ENCODE measurements around the gene ZNF397.

DNA sequence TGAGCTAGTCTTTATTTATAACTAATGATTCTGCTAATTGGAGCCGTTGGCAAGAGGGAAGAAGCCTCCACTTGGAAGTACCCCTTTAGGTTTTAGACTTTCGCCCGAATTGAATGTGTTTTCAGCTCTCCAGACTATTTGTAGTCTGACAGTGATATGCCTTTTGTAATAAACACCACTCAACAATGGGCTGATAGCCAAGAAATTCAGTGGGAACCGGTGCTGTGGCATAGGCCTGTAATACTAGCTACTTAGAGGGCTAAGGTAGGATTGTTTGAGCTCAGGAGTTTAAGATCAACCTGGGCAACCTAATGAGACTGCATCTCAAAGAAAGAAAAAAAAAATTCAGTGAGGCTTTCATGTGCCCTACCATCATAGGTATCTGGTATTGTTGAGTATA is 62.8 kb downstream of the ZNF397 start:
- TF ChIP-seq, protein P1, sequence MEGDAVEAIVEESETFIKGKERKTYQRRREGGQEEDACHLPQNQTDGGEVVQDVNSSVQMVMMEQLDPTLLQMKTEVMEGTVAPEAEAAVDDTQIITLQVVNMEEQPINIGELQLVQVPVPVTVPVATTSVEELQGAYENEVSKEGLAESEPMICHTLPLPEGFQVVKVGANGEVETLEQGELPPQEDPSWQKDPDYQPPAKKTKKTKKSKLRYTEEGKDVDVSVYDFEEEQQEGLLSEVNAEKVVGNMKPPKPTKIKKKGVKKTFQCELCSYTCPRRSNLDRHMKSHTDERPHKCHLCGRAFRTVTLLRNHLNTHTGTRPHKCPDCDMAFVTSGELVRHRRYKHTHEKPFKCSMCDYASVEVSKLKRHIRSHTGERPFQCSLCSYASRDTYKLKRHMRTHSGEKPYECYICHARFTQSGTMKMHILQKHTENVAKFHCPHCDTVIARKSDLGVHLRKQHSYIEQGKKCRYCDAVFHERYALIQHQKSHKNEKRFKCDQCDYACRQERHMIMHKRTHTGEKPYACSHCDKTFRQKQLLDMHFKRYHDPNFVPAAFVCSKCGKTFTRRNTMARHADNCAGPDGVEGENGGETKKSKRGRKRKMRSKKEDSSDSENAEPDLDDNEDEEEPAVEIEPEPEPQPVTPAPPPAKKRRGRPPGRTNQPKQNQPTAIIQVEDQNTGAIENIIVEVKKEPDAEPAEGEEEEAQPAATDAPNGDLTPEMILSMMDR (IDR thresholded peaks at IDR 0.05): no peak
- TF ChIP-seq POLR2A (IDR thresholded peaks at IDR 0.05): no peak

All from Peyer's patch (tissue), 4 donors.